ENCODE measurements around the gene PRLHR. TPM values are rescaled to one million over a fixed set of nuclear protein-coding genes. Genes with fewer than 3 reads are reported as not detected.

PRLHR gene
- total and polyA plus RNA-seq, 2 of the 4 experiments (the other 2 are of a cell fraction), result not detected

GRCh38 chr10:118546479-118546878 lies 49.0 kb downstream of the PRLHR start:
- Histone ChIP-seq H3K27me3 (ENCODE audit: control insufficient read depth, insufficient read depth, low read length) (no peaks in the 10 kb centered on the region), H2BK5ac (ENCODE audit: low read depth, low read length, poor library complexity, severe bottlenecking) (no peak overlapping the region), H4K20me1 (ENCODE audit: insufficient read depth, low read length) (no peaks in the 10 kb centered on the region), H3K9me1 (ENCODE audit: insufficient read depth, low read length) (no peaks in the 10 kb centered on the region), H3K18ac (ENCODE audit: low read depth, low read length) (no peak overlapping the region), H2AK5ac (ENCODE audit: low read depth, low read length) (no peak overlapping the region), H3K9me3 (ENCODE audit: control insufficient read depth, insufficient read depth, low read length) (no peaks in the 10 kb centered on the region), H3K56ac (ENCODE audit: extremely low read depth, insufficient read depth, low read length) (no peak overlapping the region), H2AFZ (replicated peaks; ENCODE audit: low read length, poor library complexity) (no peak overlapping the region), H3K4me2 (ENCODE audit: low read depth, low read length) (no peak overlapping the region), H3K27ac (ENCODE audit: insufficient read depth, low read length) (no peak overlapping the region), H3K14ac (replicated peaks; ENCODE audit: low read depth, low read length) (no peak overlapping the region), H2BK120ac (ENCODE audit: low read depth, low read length) (no peak overlapping the region), H4K5ac (ENCODE audit: low read depth, low read length) (no peak overlapping the region), H3K36me3 (ENCODE audit: control insufficient read depth, insufficient read depth, low read length) (no peaks in the 10 kb centered on the region), H3K4ac (ENCODE audit: low read depth, low read length) (no peak overlapping the region), H4K91ac (ENCODE audit: insufficient read depth, low read depth, low read length) (no peak overlapping the region), H2AK9ac (replicated peaks; ENCODE audit: low read depth, low read length, poor library complexity) (no peak overlapping the region), H3K23ac (ENCODE audit: low read depth, low read length) (no peak overlapping the region), H2BK20ac (ENCODE audit: low read depth, low read length) (no peak overlapping the region), H4K8ac (ENCODE audit: low read depth in 2 of 2, low read length in 2 of 2) (no peak overlapping the region), H3K4me1 (ENCODE audit: control insufficient read depth, insufficient read depth, low read length) (no peaks in the 10 kb centered on the region), H3K9ac (ENCODE audit: low read depth, low read length) (no peak overlapping the region), H3K4me3 (ENCODE audit: insufficient read depth, low read depth, low read length) (no peak overlapping the region), H2BK15ac (ENCODE audit: low read depth, low read length) (no peak overlapping the region), H3K79me1 (ENCODE audit: low read depth in 1 of 2, low read length in 2 of 2) (no peaks in the 10 kb centered on the region)
- dilution Hi-C loops (cut with HindIII; ENCODE audit: low sequenced_read_pairs, unreplicated experiment) (no loop called here), intact Hi-C loops (cut with micrococcal nuclease) (loop anchor here (5.0 kb wide), 1 partner anchor 1049 kb away; no protein-coding TSS in a partner anchor), in situ Hi-C loops (cut with MboI; ENCODE audit: low sequenced_read_pairs) (no loop called here)
- ChIA-PET CTCF (no interaction called here), POLR2A (ENCODE audit: unreplicated experiment) (no interaction called here)
- no CpG with 5 or more reads among the region's 2 CpGs for WGBS, 2 experiments (ENCODE audit: extremely low coverage in 2 of 2, insufficient read length in 1 of 2)
- no TSS peak for BruUV-seq (replicated peaks)
- DNase-seq (no peak), ATAC-seq (ENCODE audit: low read depth) (no peak)
- TF ChIP-seq MAFK (IDR thresholded peaks at IDR 0.05; ENCODE audit: low read depth, low read length) (no peak), RFX5 (IDR thresholded peaks at IDR 0.05; ENCODE audit: low read depth, low read length) (no peak), RAD21 (IDR thresholded peaks at IDR 0.05; ENCODE audit: low read length) (no peak), NFE2L2 (IDR thresholded peaks at IDR 0.05; ENCODE audit: low read depth, low read length) (no peak), CEBPB (IDR thresholded peaks at IDR 0.05; ENCODE audit: low read depth, low read length) (no peak), USF2 (IDR thresholded peaks at IDR 0.05; ENCODE audit: low read depth, low read length) (no peak), BHLHE40 (IDR thresholded peaks at IDR 0.05; ENCODE audit: low read depth, low read length) (no peak)
